GM12878 (cell line): Measurements from ENCODE around the gene PLA2G4A. TPM values are rescaled to one million over a fixed set of nuclear protein-coding genes. Genes with fewer than 3 reads are reported as not detected.

Experiments used
- ATAC-seq: fragments of 200-7000 bp; cut with Tn5 transposase; 3 replicates; pipeline ENCODE4 v1.9.1; 2020; ENCODE audit warnings: mild to moderate bottlenecking, moderate library complexity
- BruUV-seq: library from RNA; stranded (reverse); fragments of 400-500 nt; replicated peaks from 2 replicates; lab custom pipeline; 2021; lab: Mats Ljungman, UMichigan
- CTCF ChIA-PET: fragments of 300-600 bp; sonication (Branson Sonifier 250); formaldehyde crosslinking; extraction: SDS; loops from one replicate; lab custom pipeline; 2021; ENCODE audit warnings: inconsistent platforms; lab: Yijun Ruan, JAX
- POLR2A ChIA-PET: fragments of 350-600 bp; formaldehyde crosslinking; extraction: SDS; loops from one replicate; lab custom pipeline; 2021; ENCODE audit warnings: inconsistent platforms; lab: Charles Lee
- RAD21 ChIA-PET: fragments of 300-600 bp; sonication (Branson Sonifier 250); formaldehyde crosslinking; loops from one replicate; lab custom pipeline; 2023; ENCODE audit warnings: antibody characterized with exemption; ENCODE audit not compliant: unreplicated experiment; lab: Charles Lee
- SMC1A ChIA-PET: fragments of 300-600 bp; sonication (Branson Sonifier 250); formaldehyde crosslinking; loops from one replicate; lab custom pipeline; 2023; ENCODE audit not compliant: unreplicated experiment, uncharacterized antibody; lab: Charles Lee
- DNase-seq: peaks from one replicate; pipeline ENCODE4 v3.0.0-alpha.2; 2011; ENCODE audit warnings: low read depth, low spot score
- FAIRE-seq: peaks from 3 replicates; lab custom pipeline; 2011; peaks lifted over from hg19 to GRCh38; lab: Jason Lieb, UNC
- H2AFZ ChIP-seq: 2 replicates; pipeline ENCODE4 v1.6.0; 2011; ENCODE audit warnings: low read depth, low read length, control low read depth; ENCODE audit not compliant: control insufficient read depth
- H3K27ac ChIP-seq: 2 replicates; pipeline ENCODE4 v1.5.1; 2011; ENCODE audit warnings: control low read depth; ENCODE audit not compliant: control insufficient read depth, insufficient read depth
- H3K27me3 ChIP-seq, 2 experiments: replicated peaks in 1 of 2; 2 replicates each; pipeline versions ENCODE4 v1.6.0 to v1.6.1; 2011; ENCODE audit warnings: low read length in 1 of 2; ENCODE audit not compliant: control insufficient read depth in 2 of 2, insufficient read depth in 2 of 2
- H3K36me3 ChIP-seq, 2 experiments: 2 replicates each; pipeline ENCODE4 v1.5.1; 2011; ENCODE audit warnings: low read length in 1 of 2; ENCODE audit not compliant: control insufficient read depth in 2 of 2, insufficient read depth in 2 of 2
- H3K4me1 ChIP-seq: 2 replicates; pipeline ENCODE4 v1.6.1; 2011; ENCODE audit warnings: mild to moderate bottlenecking, low read length, moderate library complexity, mixed read lengths; ENCODE audit not compliant: control insufficient read depth, insufficient read depth
- H3K4me2 ChIP-seq: 2 replicates; pipeline ENCODE4 v1.6.0; 2011; ENCODE audit warnings: control low read depth; ENCODE audit not compliant: control insufficient read depth, insufficient read depth
- H3K4me3 ChIP-seq: fragments of 200-600 bp; sonication (generic); 2 replicates; pipeline ENCODE4 v1.5.1; 2016
- H3K79me2 ChIP-seq: 2 replicates; pipeline ENCODE4 v1.6.0; 2011; ENCODE audit warnings: low read length; ENCODE audit not compliant: control insufficient read depth, insufficient read depth
- H3K9ac ChIP-seq: 2 replicates; pipeline ENCODE4 v1.8.0; 2011; ENCODE audit warnings: low read length, control low read depth, mixed read lengths; ENCODE audit not compliant: control insufficient read depth, insufficient read depth
- H3K9me3 ChIP-seq: replicated peaks from 3 replicates; pipeline ENCODE4 v1.5.1; 2011; ENCODE audit warnings: mild to moderate bottlenecking, low read length; ENCODE audit not compliant: control insufficient read depth, insufficient read depth
- H4K20me1 ChIP-seq: 2 replicates; pipeline ENCODE4 v1.6.0; 2011; ENCODE audit not compliant: control insufficient read depth, insufficient read depth
- CREM ChIP-seq: IDR thresholded peaks from 2 replicates; pipeline ENCODE4 v1.6.1; 2014; ENCODE audit warnings: antibody characterized with exemption, low read depth
- HDGF ChIP-seq: fragments of 450-650 bp; IDR thresholded peaks from 2 replicates; pipeline ENCODE4 v1.6.1; 2016; ENCODE audit warnings: antibody characterized with exemption
- IRF4 ChIP-seq: IDR thresholded peaks from 2 replicates; pipeline ENCODE4 v1.6.1; 2011; ENCODE audit warnings: low read depth, low read length
- MEF2A ChIP-seq: IDR thresholded peaks from 2 replicates; pipeline ENCODE4 v1.6.1; 2011; ENCODE audit warnings: low read depth, mild to moderate bottlenecking, low read length, moderate library complexity; ENCODE audit not compliant: insufficient read depth
- NFYB ChIP-seq: IDR thresholded peaks from 2 replicates; pipeline ENCODE4 v1.6.1; 2011; ENCODE audit warnings: low read depth, mild to moderate bottlenecking, low read length, improper control_type of control experiment, moderate library complexity; ENCODE audit not compliant: insufficient read depth
- NKRF ChIP-seq: fragments of 450-650 bp; conservative IDR thresholded peaks from 2 replicates; pipeline ENCODE4 v1.6.1; 2017; ENCODE audit warnings: mild to moderate bottlenecking, moderate library complexity
- RFX5 ChIP-seq: IDR thresholded peaks from 2 replicates; pipeline ENCODE4 v1.6.1; 2011; ENCODE audit warnings: low read depth, low read length, improper control_type of control experiment
- SP1 ChIP-seq: IDR thresholded peaks from one replicate; pipeline ENCODE4 v1.6.1; 2011; ENCODE audit warnings: low read depth, low read length
- SREBF1 ChIP-seq: IDR thresholded peaks from 2 replicates; pipeline ENCODE4 v1.6.1; 2012; ENCODE audit warnings: mild to moderate bottlenecking, low read length
- YY1 ChIP-seq: IDR thresholded peaks from 2 replicates; pipeline ENCODE4 v1.6.1; 2011; ENCODE audit warnings: low read depth, mild to moderate bottlenecking, low read length
- ZBTB11 ChIP-seq: fragments of 450-650 bp; formaldehyde crosslinking; IDR thresholded peaks from 2 replicates; pipeline ENCODE4 v1.5.0; 2022; ENCODE audit warnings: mild to moderate bottlenecking, missing genetic modification characterization
- ZNF687 ChIP-seq: fragments of 450-650 bp; IDR thresholded peaks from 2 replicates; pipeline ENCODE4 v1.6.1; 2017; ENCODE audit warnings: mild to moderate bottlenecking, moderate library complexity
- WGBS: methylation state at CpG from one replicate; pipeline ENCODE4 v1.1.6; 2016; ENCODE audit warnings: low lambda C conversion rate; ENCODE audit not compliant: insufficient replicate concordance, insufficient coverage; ENCODE audit errors: missing lambda C conversion rate; 5-methylcytosine and 5-hydroxymethylcytosine counted together
- in situ Hi-C: fragments of 300-500 bp; cut with MboI; formaldehyde crosslinking; loops from 9 replicates; pipeline ENCODE4 v1.14.3; 2018; ENCODE audit warnings: mixed read lengths
- intact Hi-C: fragments of 100-400 bp; cut with micrococcal nuclease; formaldehyde crosslinking; loops from one replicate; pipeline ENCODE4 v1.14.2; 2022; ENCODE audit not compliant: unreplicated experiment
- polyA plus RNA-seq, 11 experiments: library from polyadenylated mRNA; depleted of rRNA in 4 of 11; unstranded in 6 of 11; stranded (reverse) in 5 of 11; fragments of >200 nt; fragmentation: Nextera tagmentation in 4 of 11; fragmentation: Illumina TruSeq in 1 of 11; extraction: Ambion mirVana in 4 of 11; extraction: Trizol in 1 of 11; gene quantifications; 1 replicate in 1 of 11; 2 replicates in 10 of 11; pipeline versions ENCODE4 v1.2.1 to v1.2.3, GENCODE V29; 2011 to 2016; ENCODE audit warnings: inconsistent platforms in 2 of 11, missing spikeins in 2 of 11, low read depth in 1 of 11
- total RNA-seq, 4 experiments: library from RNA; depleted of rRNA in 3 of 4; stranded (reverse); fragments of >200 nt in 3 of 4; fragmentation: Illumina TruSeq in 1 of 4; extraction: Trizol in 1 of 4; gene quantifications; 2 replicates each; pipeline versions ENCODE4 v1.2.1 to v1.2.3, GENCODE V29; 2013 to 2021

Gene PLA2G4A
- total and polyA plus RNA-seq, 10 of the 15 experiments (the other 5 are each of a cell fraction or from before 2014, with no cell fraction given) = 0.70 to 3.3 (median 1.5) TPM; not detected in 1

- Histone ChIP-seq H3K9me3 (no peaks in the 10 kb centered on the region), H3K27me3 (no peaks in the 10 kb centered on the region), H3K36me3 (no peaks in the 10 kb centered on the region; a peak in 1 of 4 replicates), H3K4me3 (no peak overlapping the region), H4K20me1 (no peaks in the 10 kb centered on the region), H3K4me2 (no peak overlapping the region), H3K27ac (no peak overlapping the region), H3K9ac (no peak overlapping the region), H3K4me1 (peaks cover 3% of the 10 kb centered on the region; the same call in 1 of the 2 replicates), H3K79me2 (no peaks in the 10 kb centered on the region), H2AFZ (no peak overlapping the region)
- ChIA-PET RAD21 (no interaction called here), POLR2A (no interaction called here), CTCF (interaction anchor here (0.5 kb wide), 1 partner anchor 307 kb away, joined by 3 read pairs; no protein-coding TSS in a partner anchor), SMC1A (no interaction called here)
- DNase-seq (no peak), FAIRE-seq (no peak), ATAC-seq (no peak)
- BruUV-seq = no TSS peak
- intact Hi-C loops = loop anchor here (10.0 kb wide), 1 partner anchor 117 kb away; no protein-coding TSS in a partner anchor
- 39% methylated on average over 3 of the region's 3 CpGs for WGBS
- in situ Hi-C loops = no loop called here
- no peak for TF ChIP-seq ZNF687
- TF ChIP-seq IRF4 = no peak
- no peak for TF ChIP-seq NFYB
- TF ChIP-seq SREBF1 = no peak
- TF ChIP-seq MEF2A = no peak
- TF ChIP-seq SP1 = no peak
- TF ChIP-seq RFX5 = no peak
- no peak for TF ChIP-seq NKRF
- no peak for TF ChIP-seq YY1
- no peak for TF ChIP-seq CREM
- TF ChIP-seq ZBTB11 = no peak
- TF ChIP-seq HDGF = no peak
These were observed 12.8 kb downstream of the PLA2G4A start for GRCh38 chr1:186841599-186841998.
